Astrocyte of the hippocampus (primary cell): ENCODE data around the gene SMPD2.

Source experiments
- DNase-seq: peaks from one replicate; pipeline ENCODE4 v3.0.0; 2011; ENCODE audit warnings: low read depth, low spot score

Gene SMPD2

DNA sequence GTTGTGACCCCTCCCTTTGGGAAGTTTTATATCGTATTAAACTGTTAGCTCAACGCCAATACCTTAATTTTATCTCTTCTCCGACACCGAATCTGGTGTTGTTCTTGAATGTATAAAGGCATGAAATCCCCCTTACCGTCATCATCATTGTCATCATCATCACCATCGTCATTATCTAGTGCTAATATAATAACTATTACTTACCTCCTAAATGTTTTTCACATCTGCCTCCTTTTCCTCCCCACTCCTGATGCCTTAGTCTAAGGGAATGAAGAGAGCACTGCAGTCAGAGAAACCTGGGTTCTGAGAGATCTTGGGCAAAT, 43.2 kb downstream of the SMPD2 start:
- DNase-seq, result no peak

DNA sequence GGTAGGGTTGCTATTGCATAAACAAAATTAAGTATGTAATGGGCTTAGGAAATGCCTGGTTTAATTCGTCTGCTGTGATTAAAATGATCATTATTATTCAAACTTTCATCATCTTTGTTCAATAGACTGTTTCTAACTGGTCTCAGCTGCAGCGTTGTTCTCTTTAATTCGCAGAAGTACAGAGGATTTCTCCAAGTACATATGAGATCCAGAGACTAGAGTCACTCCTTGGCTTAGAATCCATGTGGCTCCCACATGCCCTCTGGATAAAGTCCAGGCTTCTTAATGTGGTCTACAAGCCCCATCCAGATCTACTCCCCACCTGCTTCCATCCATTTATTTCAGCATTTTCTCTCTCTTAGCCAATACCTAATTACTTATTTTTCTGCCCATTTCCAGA, 43.6 kb downstream of the SMPD2 start:
- DNase-seq, result no peak

DNA sequence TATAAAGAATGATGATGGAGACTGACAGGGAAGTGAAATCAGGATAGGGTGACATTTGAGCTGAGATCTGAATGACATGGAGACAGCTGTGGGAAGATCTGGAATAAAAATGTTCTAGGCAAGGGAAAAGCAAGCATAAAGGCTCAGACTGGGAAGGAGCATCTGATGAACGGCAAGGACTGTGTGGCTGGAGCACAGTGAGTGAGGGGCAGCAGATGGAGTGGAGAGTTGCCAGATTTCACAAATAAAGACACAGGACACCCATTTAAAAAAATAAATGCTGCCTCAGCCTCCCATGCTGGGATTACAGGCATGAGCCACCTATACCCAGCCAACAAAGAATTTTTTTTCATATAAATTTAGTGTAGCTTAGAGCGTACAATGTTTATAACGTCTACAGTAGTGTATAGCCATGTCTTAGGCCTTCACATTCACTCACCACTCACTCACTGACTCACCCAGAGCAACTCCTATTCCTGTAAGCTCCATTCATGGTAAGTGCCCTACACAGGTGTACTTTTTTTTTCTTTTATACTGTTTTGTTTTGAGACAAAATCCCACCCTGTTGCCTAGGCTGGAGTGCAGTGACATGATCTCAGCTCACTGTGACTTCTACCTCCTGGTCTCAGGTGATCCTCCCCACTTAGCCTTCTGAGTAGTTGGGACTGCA, 44.9 kb downstream of the SMPD2 start:
- DNase-seq, result no peak

DNA sequence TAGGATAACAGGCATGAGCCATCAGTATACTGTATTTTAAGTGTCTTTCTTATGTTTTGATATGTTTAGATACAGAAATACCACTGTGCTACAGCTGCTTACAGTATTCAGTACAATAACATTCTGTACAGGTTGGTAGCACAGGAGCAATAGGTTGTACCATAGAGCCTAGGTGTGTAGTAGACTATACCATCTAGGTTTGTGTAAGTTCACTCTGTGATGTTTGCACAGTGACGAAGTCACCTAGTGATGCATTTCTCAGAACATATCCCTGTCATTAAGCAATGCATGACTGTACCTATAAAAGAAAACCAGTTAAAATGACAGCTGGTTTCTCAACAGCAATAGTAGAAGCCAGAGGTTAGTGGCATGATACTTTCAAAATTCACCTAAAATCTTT, 45.5 kb downstream of the SMPD2 start:
- no peak for DNase-seq

DNA sequence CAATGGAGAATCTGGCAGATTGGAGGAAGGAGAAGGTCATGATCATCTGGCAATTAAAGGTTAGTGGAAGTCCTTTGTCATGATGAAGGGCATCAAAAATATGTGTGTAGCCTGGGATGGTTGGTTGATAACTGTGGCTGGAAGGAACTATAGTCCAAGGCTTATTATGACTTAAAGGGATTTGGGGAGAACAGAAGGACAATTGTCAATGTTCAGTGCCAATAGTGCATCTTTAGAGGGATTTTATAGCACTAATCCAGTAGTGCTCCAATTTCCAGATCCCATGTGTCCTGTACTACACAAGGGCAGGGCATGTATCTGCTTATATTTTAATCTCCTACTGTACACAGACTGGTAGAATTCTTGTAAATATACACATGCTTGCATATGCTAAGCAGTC, 47.5 kb downstream of the SMPD2 start:
- DNase-seq, result no peak

DNA sequence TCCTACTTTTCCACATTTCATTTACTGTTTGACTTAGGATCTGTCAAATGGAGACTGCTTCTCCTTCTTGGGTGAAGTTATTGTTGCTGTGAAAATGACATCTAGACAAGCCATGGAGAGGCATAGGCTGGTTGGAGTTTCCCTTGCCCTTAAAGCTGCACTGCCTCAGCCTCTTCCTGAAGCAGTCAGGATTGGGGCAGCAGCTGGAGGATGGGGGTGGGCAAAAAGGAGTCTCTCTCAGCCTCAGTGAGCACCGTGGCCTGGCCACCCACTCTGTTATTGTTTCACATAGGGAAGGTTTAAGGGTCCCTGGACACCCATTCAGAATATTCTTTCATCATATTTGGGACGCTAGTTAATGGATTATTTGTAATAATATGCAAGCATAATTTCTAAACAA, 50.2 kb downstream of the SMPD2 start:
- DNase-seq, result no peak

DNA sequence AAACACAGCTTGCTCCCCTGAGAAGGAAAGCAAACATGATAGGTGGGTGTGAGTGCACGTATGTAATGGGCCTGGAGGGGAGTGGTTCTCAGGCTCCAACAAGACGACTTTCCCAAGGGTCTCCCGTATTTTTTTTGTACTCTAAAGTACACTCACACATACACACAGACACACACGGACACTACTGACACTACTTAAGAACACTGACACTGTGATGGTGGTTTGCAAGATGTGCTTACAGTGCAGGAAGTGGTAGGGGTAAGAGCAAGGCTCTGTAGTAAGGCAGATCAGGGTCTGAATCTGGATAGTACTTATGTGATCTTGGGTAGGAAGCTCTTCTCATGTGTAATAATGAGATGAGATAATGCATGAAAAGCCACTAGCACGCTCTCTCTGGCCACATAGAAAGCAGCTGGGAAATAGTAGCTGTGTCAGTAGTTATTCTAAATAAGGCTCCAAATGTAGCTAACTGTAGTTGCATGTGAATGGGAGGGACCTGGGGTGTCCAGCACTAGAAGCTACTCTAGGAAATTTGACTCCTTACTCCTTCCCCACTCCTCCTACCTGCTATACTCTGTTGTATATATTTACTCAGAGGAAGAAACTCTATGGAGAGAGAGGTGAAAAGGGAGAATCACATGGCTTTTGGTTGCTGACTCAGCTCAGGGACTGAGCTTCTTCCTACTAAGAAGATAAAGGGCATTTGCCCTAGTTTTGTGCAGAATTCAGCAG, 50.8 kb downstream of the SMPD2 start:
- DNase-seq, result no peak
